GM19328 (cell line): Measurements from ENCODE around the gene MFAP4.
"Not testable (repeated sequence)": the region's sequence is repeated elsewhere in the genome, so short reads cannot be mapped to it uniquely, and the experiment has no call there.

Experiments
- ATAC-seq: cut with Tn5 transposase; IDR thresholded peaks from one replicate; pipeline ENCODE4 v1.9.1; 2021; ENCODE audit warnings: mild to moderate bottlenecking, moderate library complexity; ENCODE audit not compliant: unreplicated experiment

The MFAP4 gene

GRCh38 chr17:19359151-19359550, 27.8 kb downstream of the MFAP4 start:
- ATAC-seq: no peak

DNA sequence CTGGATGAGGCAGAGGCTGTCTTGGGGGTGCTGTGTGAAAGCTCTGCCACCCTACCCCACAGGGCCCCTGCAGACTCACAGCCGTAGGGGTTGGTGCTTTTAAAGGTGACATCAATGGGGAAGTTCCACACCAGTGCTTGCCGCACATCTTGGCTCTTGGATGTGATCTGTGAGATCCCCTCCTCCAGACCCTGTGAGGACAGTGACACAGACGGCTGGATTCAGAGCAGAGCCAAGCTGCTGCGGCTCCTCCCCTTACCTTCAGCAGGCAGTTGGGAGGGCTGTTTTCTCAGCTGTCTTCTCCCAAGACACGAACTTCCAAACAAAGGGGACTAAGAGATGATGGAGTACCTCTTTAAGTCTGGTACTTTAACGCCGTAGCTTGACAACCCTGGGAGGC, 29.2 kb downstream of the MFAP4 start:
- no peak for ATAC-seq

DNA sequence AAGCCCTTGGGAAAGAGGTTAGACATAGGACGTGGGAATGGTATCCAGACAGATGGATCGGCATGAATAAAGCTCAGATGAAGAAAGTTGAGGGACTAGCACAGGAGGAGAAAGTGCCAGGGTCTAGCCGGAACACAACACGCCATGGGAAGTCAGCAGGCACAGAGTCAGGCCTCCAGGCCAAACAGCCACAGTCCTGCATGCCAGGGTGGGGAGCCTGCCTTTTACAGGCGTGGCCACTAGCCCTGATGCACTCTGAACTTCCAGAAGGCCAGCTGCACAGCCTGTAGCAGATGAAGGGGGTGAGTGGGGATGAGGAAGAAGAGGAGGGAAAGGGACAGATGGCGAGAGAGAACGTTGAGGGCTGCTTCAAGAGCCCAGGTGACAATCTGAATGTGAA, 29.6 kb downstream of the MFAP4 start:
- no peak for ATAC-seq

- no peak for ATAC-seq
These were observed 32.2 kb downstream of the MFAP4 start for GRCh38 chr17:19354748-19355147.

DNA sequence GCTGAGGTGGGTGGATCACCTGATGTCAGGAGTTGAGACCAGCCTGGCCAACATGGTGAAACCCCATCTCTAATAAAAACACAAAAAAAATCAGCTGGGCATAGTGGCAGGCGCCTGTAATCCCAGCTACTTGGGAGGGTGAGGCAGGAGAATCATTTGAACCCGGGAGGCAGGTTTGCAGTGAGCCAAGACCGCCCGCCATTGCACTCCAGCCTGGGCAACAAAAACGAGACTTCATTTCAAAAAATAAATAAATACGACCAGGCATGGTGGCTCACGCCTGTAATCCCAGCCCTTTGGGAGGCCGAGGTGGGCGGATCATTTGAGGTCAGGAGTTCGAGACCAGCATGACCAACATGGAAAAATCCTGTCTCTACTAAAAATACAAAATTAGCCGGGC, 33.6 kb downstream of the MFAP4 start:
- not testable (repeated sequence) for ATAC-seq

- no peak for ATAC-seq
These were observed 38.2 kb downstream of the MFAP4 start for GRCh38 chr17:19348806-19349205.

- ATAC-seq: no peak
These were observed 38.8 kb downstream of the MFAP4 start for GRCh38 chr17:19348081-19348650.

- no peak for ATAC-seq
These were observed 39.5 kb downstream of the MFAP4 start for GRCh38 chr17:19347323-19348080.

- no peak for ATAC-seq
These were observed 40.4 kb downstream of the MFAP4 start for GRCh38 chr17:19346351-19347255.

DNA sequence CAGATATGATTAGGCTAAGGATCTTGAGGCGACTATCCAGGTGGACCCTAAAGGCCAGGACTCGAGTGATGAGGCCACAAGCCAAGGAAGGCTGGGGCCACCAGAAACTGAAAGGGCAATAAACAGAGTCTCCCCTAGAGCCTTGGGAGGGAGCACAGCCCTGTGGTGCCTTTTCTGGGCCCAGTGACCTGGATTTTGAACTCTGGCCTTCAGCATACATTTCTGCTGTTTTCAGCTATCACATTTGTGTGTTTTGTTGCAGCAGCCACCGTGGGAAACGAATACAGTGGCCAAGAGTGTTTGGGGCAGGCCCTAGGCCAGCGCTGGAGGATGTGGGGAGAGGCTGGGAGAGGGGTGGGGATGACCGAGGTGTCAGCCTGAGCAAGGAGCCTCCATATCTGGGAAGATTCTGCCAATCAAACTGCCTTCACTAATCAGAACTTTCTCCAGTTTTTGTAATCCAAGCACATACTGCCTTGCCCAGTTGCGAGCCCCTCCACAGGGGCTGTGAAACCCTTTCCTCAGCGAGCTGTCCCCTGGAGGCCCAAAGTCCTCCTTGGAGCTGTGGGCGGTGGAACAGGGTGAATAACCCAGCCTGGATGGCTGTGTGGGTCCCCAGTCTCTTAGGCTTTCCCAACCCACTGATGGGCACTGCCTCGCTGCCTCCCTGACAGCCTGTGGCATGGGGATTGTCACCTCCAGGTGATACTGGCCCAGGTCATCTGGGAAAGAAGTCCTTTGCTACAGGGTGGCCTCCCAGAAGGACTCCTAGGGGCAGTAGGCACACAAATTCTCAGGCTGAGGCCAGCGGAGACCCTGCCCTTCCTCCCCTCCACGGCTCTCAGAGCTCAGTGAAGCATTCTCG, 41.3 kb downstream of the MFAP4 start:
- ATAC-seq: no peak

GRCh38 chr17:19345067-19345460, 41.9 kb downstream of the MFAP4 start:
- ATAC-seq: no peak

DNA sequence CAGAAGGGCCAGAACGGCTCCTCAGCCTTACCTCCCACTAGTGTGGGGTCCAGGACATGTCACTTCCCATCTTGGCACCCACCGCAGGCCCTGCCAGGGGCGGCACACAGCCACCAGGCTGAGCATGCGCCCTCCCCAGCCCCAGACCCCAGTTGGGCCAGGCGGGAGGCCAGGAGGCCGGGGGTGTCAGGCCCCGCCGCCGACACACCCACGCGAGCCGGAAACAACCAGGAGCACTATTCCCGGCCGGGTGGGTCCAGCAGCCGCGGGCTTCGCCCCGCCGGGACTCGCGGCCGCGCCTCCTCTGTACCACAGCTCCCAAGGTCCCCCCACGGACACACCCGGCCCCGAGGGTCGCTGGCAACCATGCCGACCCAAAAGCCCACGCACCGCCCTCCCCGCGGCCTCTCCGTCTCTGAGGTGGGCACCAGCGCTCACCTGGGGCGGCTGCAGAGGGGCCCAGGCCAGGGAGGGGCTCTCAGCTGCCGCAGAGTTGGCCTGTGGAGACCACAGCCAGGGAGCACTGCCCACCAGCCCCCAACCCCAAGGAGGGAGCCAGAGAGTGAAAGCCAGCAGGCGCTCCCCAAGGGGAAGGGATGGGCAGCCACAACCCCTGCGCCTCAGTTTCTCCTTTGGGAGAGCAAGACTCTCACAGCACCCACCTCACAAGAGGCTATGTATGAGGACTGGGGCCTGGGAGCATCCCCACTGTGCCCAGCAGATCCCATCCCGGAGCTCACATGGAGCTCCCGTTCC, 42.5 kb downstream of the MFAP4 start:
- no peak for ATAC-seq

DNA sequence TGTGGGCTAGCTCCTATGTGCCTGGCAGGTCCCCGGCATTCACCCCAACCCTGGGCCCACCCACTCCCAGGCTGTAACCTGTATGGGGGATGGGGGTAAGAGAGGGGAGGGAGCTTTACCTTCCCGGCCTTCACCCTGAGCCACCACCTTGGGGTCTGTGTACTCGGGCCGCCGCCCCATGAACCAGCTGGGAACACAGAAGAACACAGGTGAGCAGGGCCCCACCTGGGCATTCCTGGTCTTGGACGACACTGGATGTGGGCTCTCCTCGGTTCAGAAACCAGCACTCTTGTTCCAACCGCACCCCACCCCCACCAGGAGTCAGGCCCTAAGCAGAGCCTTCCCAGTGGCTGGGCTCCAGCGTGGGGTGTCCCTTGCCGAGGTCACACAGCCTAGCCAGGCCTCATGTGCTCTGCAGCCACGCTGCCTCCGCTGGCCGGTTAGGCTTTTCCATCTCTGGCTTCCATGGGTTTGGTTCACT, 43.3 kb downstream of the MFAP4 start:
- no peak for ATAC-seq

GRCh38 chr17:19343256-19343630, 43.7 kb downstream of the MFAP4 start:
- ATAC-seq: no peak

GRCh38 chr17:19342611-19343255, 44.3 kb downstream of the MFAP4 start:
- no peak for ATAC-seq

DNA sequence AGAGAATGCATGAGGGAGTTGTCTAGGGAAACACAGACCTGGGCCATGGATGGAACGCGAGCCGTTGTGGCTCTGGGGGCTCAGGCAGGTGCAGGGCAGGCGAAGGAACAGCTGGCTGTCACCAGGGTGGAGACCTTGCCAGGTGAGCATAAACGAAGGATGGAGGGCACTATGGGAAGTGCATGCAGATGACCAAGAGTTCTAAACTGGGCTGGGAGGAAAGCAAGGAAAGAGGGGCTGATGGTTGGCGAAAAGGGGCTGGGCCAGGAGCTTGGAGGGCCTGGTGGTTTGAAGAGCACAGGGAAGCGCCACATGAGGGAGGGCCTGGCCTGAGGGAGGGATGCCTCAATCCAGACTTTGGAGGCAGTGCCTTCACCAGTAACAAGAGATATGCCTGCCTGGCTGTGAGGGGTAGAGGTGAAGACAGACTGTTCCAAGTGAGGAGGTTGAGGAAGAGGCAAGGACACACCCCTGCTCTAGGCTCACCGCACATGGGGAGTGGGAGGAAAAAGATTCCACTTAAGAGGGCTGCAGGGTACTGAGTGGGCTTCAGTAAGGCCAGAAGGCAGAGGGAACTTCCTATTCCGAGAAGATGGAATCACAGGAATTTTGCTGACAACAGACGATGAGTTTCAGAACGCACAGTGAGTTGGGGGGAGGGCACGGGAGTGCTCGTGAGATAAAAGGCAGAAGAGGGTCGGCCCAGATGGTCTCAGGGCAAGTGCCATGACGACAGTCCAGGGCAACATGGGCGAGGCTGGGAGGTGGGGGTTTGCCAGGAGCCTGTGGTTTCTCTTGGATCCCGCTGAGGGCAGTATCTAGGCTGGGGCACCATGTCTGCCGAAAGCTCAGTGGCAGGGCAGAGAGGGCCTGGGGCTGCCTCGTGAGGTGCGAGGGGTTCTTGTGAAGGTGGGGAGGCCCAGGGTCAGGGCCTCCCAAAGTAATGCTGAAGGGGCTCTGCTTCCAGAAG, 45.1 kb downstream of the MFAP4 start:
- no peak for ATAC-seq

DNA sequence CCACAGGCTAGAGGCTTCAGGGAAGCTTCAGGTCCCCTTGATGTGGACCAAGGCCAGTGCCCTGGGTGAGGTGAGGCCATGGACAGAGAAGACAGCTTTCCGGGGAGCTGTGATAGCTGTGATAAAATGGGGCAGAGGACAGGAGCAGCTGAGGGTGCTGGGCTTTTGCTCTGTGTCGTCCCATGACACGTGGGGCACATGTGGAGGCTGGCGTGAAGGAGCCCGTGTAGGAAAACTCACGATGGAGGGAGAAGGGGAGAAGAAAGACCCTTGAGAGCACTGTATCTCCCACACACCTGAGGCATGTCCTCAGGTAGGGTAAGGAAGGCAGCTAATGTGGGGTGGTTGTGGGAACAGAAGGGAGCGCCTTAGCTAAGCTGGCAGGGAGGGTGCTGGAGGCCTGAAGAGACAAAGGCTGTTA, 45.8 kb downstream of the MFAP4 start:
- ATAC-seq: no peak

GRCh38 chr17:19339341-19339815, 47.6 kb downstream of the MFAP4 start:
- no peak for ATAC-seq
